NT2/D1 (cell line): ENCODE data around the gene SEPTIN8.

Source experiments
- DNase-seq: peaks from one replicate; pipeline ENCODE4 v3.0.0-alpha.2; 2011; ENCODE audit warnings: low read depth, low spot score
- H3K27me3 ChIP-seq: 2 replicates; pipeline ENCODE4 v1.6.0; 2011; ENCODE audit warnings: mild to moderate bottlenecking; ENCODE audit not compliant: insufficient read length, insufficient read depth
- H3K36me3 ChIP-seq: 2 replicates; pipeline ENCODE4 v1.6.1; 2011; ENCODE audit warnings: mild to moderate bottlenecking, low read length, mixed read lengths; ENCODE audit not compliant: insufficient read depth, insufficient read length
- H3K4me1 ChIP-seq: 2 replicates; pipeline ENCODE4 v1.5.1; 2011; ENCODE audit not compliant: insufficient read depth, insufficient read length
- H3K4me3 ChIP-seq: 2 replicates; pipeline ENCODE4 v1.5.1; 2011; ENCODE audit warnings: low read depth; ENCODE audit not compliant: insufficient read length
- H3K9ac ChIP-seq: 2 replicates; pipeline ENCODE4 v1.6.0; 2011; ENCODE audit warnings: low read depth; ENCODE audit not compliant: insufficient read length
- H3K9me3 ChIP-seq: 2 replicates; pipeline ENCODE4 v1.5.1; 2011; ENCODE audit warnings: mild to moderate bottlenecking, low read length; ENCODE audit not compliant: insufficient read depth
- SUZ12 ChIP-seq: IDR thresholded peaks from 2 replicates; pipeline ENCODE4 v1.6.1; 2011; ENCODE audit not compliant: insufficient read length, insufficient read depth; ENCODE audit errors: extremely low read depth
- YY1 ChIP-seq: IDR thresholded peaks from 2 replicates; pipeline ENCODE4 v1.6.1; 2011; ENCODE audit not compliant: insufficient read length, insufficient read depth
- ZNF274 ChIP-seq: IDR thresholded peaks from 2 replicates; pipeline ENCODE4 v1.6.1; 2011; ENCODE audit warnings: mild to moderate bottlenecking, low read depth, low read length

The SEPTIN8 gene

DNA sequence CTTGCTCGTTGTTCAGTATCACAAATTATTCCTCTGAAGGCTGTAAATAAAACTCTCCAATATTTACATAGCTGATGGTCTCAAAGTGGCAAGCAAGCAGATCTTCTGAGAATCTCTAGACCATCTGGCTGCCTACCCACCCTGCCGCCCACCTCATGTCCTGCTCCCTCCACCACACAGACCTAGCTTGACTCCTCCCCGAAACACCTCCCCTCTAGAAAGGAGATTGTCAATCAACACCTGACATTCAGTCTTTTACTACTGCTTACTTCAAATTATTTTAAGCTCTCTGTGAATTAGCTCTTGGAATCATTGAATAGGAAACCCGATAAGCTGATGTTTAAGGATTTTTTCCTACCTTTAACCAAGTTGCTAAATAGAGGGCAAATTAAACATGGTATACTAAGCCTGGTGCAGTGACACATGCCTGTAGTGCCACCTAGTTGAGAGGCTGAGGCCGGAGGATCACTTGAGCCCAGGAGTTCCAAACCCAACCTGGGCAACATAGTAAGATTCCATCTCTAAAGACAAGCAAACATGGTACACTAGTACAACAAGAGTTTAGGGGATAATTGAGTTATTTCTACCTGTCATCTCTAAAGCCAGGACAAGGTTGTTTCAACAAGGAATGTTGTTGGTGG, 25.1 kb upstream of the SEPTIN8 start:
- DNase-seq = no peak
- Histone ChIP-seq H3K4me1 (no peaks in the 10 kb centered on the region), H3K27me3 (no peaks in the 10 kb centered on the region), H3K36me3 (no peaks in the 10 kb centered on the region), H3K9ac (no peak overlapping the region), H3K4me3 (no peak overlapping the region), H3K9me3 (no peaks in the 10 kb centered on the region)
- TF ChIP-seq ZNF274 = no peak
- TF ChIP-seq YY1 = no peak
- no peak for TF ChIP-seq SUZ12

DNA sequence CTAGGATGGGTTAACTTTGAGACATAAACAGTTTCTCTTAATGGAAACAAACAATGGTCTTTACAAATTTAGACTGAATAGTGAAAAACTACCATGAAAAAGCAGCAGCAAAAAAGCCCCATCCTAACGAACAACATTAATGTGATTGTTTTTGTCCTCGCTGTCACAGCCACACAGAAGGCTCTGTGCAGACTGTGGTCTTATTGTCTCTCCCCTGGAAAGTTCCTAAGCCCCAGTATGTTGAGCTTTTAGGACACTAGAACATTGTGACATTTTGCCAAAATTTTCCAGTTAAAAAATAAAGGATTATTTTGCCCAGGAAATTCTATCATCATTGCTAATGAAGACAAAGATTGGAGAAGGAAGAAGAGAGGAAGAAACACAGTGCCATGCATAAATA, 23.5 kb upstream of the SEPTIN8 start:
- H3K36me3 ChIP-seq = no peaks in the 10 kb centered on the region
- no peaks in the 10 kb centered on the region for H3K27me3 ChIP-seq
- no peaks in the 10 kb centered on the region for H3K9me3 ChIP-seq
- H3K9ac ChIP-seq = no peak overlapping the region
- no peaks in the 10 kb centered on the region for H3K4me1 ChIP-seq
- TF ChIP-seq ZNF274 (no peak), YY1 (no peak)
- no peak for DNase-seq
- no peak overlapping the region for H3K4me3 ChIP-seq

DNA sequence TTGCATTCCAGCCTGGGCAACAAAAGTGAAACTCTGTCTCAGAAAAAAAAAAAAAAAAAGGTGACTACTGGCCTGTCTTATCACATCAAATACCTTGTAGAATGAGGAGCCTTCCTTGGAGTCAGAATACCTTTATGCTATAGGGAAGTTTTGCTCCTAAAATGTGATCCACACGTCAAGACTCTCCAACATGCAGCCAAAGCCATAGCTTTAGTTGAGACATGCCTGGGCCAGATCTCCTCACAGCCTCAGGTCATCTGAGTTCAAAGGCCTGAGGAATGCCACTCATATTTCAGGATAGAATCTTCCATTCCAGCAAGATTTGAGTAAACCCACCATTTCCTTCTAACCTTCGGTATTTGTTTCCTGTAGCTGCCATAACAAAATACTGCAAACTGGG, 22.4 kb upstream of the SEPTIN8 start:
- Histone ChIP-seq H3K27me3 (no peaks in the 10 kb centered on the region), H3K4me3 (no peak overlapping the region), H3K36me3 (no peaks in the 10 kb centered on the region), H3K4me1 (no peaks in the 10 kb centered on the region), H3K9ac (no peak overlapping the region), H3K9me3 (no peaks in the 10 kb centered on the region)
- TF ChIP-seq YY1 (no peak), ZNF274 (no peak), SUZ12 (no peak)
- DNase-seq = no peak

DNA sequence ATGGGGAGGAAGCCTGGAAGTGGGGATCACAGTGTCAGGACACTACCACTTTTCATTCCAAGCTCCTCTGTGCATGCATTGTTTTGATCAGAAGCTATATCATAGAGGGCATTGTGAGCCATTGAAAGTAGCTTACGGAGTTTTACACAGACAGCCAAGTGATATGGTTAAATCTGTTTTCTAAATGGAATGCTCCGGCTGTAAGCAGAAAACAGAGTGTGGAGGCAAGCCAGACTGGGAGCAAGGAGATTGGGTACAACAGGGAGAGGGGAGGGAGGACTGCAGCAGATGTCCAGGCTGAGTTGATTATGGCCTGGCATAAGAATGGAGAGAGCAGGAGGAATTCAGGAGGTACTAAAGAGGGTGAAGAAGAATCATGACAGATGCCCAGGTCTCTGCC, 20.6 kb upstream of the SEPTIN8 start:
- Histone ChIP-seq H3K9me3 (no peaks in the 10 kb centered on the region), H3K4me1 (no peaks in the 10 kb centered on the region), H3K4me3 (no peak overlapping the region), H3K27me3 (no peaks in the 10 kb centered on the region), H3K9ac (no peak overlapping the region), H3K36me3 (no peaks in the 10 kb centered on the region)
- DNase-seq = no peak
- TF ChIP-seq SUZ12 (no peak), ZNF274 (no peak), YY1 (no peak)

DNA sequence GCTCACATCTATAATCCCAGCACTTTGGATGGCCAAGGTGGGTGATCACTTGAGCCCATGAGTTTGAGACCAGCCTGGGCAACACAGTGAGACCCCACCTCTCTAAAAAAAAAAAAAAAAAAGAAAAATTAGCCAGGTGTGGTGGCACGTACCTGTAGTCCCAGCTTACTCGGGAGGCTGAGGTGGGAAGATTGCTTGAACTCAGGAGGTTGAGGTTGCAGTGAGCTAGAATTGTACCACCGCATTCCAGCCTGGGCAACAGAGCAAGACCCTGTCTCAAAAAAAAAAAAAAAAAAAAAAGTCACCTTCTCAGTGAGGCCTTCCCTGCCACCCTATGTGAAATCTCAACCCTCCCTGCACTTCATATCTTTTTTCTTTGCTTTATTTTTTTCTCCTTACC, 14.0 kb upstream of the SEPTIN8 start:
- no peak overlapping the region for H3K4me3 ChIP-seq
- H3K4me1 ChIP-seq = peaks cover 5% of the 10 kb centered on the region
- no peaks in the 10 kb centered on the region for H3K27me3 ChIP-seq
- H3K9ac ChIP-seq = no peak overlapping the region
- DNase-seq = no peak
- no peaks in the 10 kb centered on the region for H3K9me3 ChIP-seq
- no peaks in the 10 kb centered on the region for H3K36me3 ChIP-seq
- TF ChIP-seq YY1 (no peak), ZNF274 (no peak), SUZ12 (no peak)

DNA sequence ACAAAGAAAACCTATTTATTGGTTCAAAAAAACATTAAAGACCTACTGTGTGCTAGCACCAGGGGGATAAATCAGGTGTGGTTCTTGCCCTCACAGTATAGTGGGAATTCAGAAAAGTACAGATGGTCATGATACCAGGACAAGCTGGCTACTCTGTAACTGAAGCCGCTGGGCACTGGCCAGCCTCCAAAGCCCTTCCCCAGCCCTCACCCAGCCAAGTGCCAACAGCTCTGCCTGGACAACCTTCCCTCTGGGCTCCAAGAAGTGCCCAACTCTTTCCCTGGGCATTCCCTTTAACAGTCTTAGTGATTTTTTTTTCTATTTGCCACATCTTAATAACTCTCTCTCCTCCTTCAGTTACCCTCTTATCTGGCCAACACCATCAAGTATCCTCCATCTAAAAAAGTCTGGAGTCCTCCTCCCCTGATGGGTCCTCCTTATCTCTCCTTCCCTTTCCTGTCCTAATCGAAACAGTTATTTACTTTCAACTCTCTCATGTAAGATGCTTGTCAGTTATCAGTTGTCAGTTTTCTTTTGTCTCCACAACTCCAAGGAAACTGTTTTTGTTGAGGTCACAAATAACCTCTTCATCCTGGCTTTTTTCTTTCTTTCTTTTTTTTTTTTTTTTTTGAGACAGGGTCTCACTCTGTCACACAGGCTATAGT, 13.3 kb upstream of the SEPTIN8 start:
- no peaks in the 10 kb centered on the region for H3K27me3 ChIP-seq
- TF ChIP-seq YY1 = no peak
- TF ChIP-seq ZNF274 = no peak
- TF ChIP-seq SUZ12 = no peak
- H3K4me3 ChIP-seq = no peak overlapping the region
- no peaks in the 10 kb centered on the region for H3K9me3 ChIP-seq
- peaks cover 5% of the 10 kb centered on the region for H3K4me1 ChIP-seq
- DNase-seq = no peak
- no peak overlapping the region for H3K9ac ChIP-seq
- no peaks in the 10 kb centered on the region for H3K36me3 ChIP-seq

DNA sequence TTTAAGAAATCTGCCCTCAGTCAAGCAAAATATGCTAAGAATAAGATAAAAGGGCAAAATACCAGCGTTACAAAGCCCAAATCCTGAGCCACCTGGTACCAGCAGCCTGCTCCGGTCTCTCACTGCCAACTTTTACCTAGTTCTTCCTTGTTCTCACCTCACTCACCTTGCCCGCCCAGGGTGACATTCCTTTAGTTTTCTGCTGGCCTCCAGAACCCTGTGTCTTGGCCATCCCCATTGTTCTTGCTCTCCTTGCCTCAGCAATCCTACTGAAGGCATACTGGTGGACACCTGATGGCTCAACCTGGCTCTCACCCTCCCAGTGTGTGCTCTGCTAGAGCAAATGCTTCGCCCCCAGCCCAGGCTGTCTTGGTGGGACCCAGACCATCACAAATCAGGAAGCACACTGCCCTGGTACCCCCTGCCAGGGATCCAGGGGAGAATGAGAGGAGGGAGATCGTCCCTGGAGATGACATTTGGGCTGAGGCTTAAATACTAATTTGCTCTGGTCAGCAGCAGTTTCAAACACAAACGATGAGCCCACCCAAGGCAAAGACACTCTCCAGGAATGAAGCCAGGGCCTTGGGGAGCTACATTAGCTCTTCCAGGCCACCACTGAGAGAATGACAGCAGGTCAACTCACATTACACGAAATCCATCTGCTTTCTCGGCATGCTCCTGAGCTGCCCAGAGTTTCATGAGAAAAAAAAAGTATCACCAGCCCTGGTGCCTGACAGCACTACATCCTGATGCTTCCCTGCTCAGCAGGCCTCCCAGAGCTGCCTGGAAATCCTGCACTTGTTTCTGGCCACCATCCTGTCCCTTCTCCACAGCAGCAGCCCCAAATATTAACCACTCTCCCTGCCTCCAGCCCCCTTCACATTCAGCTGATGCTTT, 12.2 kb upstream of the SEPTIN8 start:
- Histone ChIP-seq H3K36me3 (no peaks in the 10 kb centered on the region), H3K9me3 (no peaks in the 10 kb centered on the region), H3K9ac (no peak overlapping the region), H3K4me1 (peaks cover 5% of the 10 kb centered on the region), H3K4me3 (no peak overlapping the region), H3K27me3 (no peaks in the 10 kb centered on the region)
- DNase-seq = no peak
- TF ChIP-seq SUZ12 = no peak
- TF ChIP-seq ZNF274 = no peak
- TF ChIP-seq YY1 = no peak
